AG04450 (cell line): ENCODE results near the gene GPRIN3. TPM values are rescaled to one million over a fixed set of nuclear protein-coding genes. Genes with fewer than 3 reads are reported as not detected.

Source experiments
- CTCF ChIA-PET: fragments of 300-600, 350-600 bp; formaldehyde crosslinking; extraction: SDS; loops from one replicate; lab custom pipeline; 2022; ENCODE audit warnings: antibody characterized with exemption, inconsistent platforms; lab: Charles Lee
- POLR2A ChIA-PET: fragments of 350-600 bp; formaldehyde crosslinking; extraction: SDS; loops from one replicate; lab custom pipeline; 2021; ENCODE audit warnings: antibody characterized with exemption, inconsistent platforms; lab: Yijun Ruan, JAX
- DNase-seq: peaks from one replicate; pipeline ENCODE4 v3.0.0-alpha.2; 2011; ENCODE audit warnings: low read depth, low spot score
- H3K27ac ChIP-seq: one replicate; pipeline ENCODE4 v1.5.1; 2012; ENCODE audit warnings: low read depth, low read length, control low read depth
- H3K27me3 ChIP-seq: one replicate; pipeline ENCODE4 v1.6.0; 2012; ENCODE audit warnings: low read length; ENCODE audit not compliant: control insufficient read depth, insufficient read depth
- H3K4me3 ChIP-seq: 2 replicates; pipeline ENCODE4 v1.5.1; 2011; ENCODE audit warnings: mild to moderate bottlenecking, low read depth, low read length, control low read depth
- H3K9me3 ChIP-seq: 2 replicates; pipeline ENCODE4 v1.5.1; 2012; ENCODE audit warnings: low read length; ENCODE audit not compliant: control insufficient read depth, insufficient read depth
- polyA plus RNA-seq: library from polyadenylated mRNA; depleted of rRNA; stranded (reverse); fragments of >200 nt; gene quantifications from 2 replicates; pipeline ENCODE4 v1.2.3, GENCODE V29; 2011
- TF ChIP-seq, protein P1 (sequence below): IDR thresholded peaks from 2 replicates; pipeline ENCODE4 v1.5.1; 2011; ENCODE audit warnings: low read depth, low read length, control low read depth, inconsistent platforms

The GPRIN3 gene
- polyA plus RNA-seq, 1 experiment, result 0.01 TPM

DNA sequence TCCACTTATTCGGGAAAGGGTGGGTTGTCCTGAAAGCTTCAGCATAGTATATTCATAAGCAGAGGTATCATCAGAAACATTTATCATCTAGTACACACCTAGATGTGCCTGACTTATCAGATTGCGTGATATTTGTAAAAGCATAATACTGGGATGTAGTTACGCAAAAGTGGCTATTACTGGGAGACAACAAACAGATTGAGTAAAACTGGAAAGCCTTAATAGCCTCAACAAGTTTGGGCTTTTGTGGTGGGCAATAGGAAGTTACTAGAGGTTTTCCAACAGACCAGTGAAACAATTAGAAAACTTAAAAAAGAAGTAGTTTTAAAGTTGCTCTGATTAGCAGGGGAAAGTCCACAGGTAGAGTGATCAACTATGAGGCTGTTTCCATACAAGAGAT lies 39.8 kb downstream of the GPRIN3 start:
- DNase-seq, result no peak
- Histone ChIP-seq H3K27me3 (no peaks in the 10 kb centered on the region), H3K9me3 (no peaks in the 10 kb centered on the region), H3K27ac (no peak overlapping the region), H3K4me3 (no peak overlapping the region)
- CTCF ChIA-PET, result no interaction called here
- POLR2A ChIA-PET, result no interaction called here
- TF ChIP-seq, protein P1, sequence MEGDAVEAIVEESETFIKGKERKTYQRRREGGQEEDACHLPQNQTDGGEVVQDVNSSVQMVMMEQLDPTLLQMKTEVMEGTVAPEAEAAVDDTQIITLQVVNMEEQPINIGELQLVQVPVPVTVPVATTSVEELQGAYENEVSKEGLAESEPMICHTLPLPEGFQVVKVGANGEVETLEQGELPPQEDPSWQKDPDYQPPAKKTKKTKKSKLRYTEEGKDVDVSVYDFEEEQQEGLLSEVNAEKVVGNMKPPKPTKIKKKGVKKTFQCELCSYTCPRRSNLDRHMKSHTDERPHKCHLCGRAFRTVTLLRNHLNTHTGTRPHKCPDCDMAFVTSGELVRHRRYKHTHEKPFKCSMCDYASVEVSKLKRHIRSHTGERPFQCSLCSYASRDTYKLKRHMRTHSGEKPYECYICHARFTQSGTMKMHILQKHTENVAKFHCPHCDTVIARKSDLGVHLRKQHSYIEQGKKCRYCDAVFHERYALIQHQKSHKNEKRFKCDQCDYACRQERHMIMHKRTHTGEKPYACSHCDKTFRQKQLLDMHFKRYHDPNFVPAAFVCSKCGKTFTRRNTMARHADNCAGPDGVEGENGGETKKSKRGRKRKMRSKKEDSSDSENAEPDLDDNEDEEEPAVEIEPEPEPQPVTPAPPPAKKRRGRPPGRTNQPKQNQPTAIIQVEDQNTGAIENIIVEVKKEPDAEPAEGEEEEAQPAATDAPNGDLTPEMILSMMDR, result no peak

DNA sequence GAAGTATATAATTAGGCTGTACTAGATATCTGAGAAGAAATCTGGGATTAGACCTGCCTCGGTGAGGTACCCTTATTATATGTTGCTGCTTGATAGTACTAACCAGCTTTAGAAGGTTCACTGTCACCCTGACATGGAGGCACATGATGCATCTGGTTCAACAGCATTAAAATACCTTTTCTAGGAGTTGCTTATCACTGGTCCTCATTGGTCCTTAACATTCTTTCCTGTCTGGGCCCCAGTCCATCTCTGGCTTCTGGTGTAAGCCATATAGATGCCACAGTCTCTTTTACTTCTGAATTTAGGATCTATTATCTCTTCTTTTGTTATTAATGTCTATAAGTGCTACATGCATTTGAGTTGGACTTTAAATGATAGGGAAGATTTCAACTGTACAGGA lies 40.2 kb downstream of the GPRIN3 start:
- POLR2A ChIA-PET, result no interaction called here
- no peak for DNase-seq
- H3K27ac ChIP-seq, result no peak overlapping the region
- no peaks in the 10 kb centered on the region for H3K9me3 ChIP-seq
- CTCF ChIA-PET, result no interaction called here
- no peak overlapping the region for H3K4me3 ChIP-seq
- TF ChIP-seq, protein P1, result no peak
- H3K27me3 ChIP-seq, result no peaks in the 10 kb centered on the region

DNA sequence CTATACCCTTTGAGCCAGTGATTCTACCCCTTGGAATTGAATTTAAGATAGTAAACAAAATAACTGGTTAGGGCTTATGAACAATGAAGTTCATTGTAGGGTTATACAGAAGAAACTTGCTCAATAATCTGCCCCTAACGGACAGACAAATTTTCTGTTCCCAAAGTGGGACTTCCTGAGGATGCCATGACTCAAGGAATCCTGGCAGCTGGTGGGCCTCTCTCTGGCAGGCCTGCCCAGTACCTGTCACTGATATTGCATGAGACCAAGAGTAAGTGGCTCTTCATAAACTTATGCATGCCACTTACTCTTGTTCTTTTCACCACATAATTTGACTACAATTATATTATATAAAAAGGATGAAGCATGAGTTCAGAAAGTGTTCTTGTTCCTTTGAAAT lies 41.5 kb downstream of the GPRIN3 start:
- no peak for DNase-seq
- Histone ChIP-seq H3K4me3 (no peak overlapping the region), H3K27ac (no peak overlapping the region), H3K9me3 (no peaks in the 10 kb centered on the region), H3K27me3 (no peaks in the 10 kb centered on the region)
- POLR2A ChIA-PET, result no interaction called here
- TF ChIP-seq, protein P1, result no peak
- CTCF ChIA-PET, result no interaction called here

DNA sequence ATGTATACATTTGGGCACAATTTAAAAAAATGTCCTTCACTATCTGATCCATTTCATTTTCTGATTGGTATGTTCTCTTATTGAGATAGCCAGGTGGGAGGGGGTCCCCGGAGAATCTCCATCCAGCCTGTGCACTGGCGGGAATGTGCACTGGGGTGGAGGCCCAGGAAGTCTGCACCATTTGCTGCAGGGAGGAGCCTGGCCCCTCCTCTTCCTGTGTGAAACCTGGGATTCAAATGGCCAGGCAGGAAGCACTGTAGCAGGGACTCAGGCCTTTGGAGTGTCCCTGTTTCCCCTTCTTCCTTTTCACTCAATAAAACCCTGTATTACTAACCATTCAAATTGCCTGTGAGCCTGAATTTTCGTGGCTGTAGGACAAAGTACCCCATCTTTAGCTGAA lies 44.3 kb downstream of the GPRIN3 start:
- ChIA-PET CTCF (interaction anchor here (0.5 to 0.9 kb wide), 2 partner anchors 8 to 777 kb away, joined by 3 read pairs; no protein-coding TSS in a partner anchor), POLR2A (no interaction called here)
- Histone ChIP-seq H3K27ac (no peak overlapping the region), H3K9me3 (no peaks in the 10 kb centered on the region), H3K4me3 (no peak overlapping the region), H3K27me3 (peaks cover 5% of the 10 kb centered on the region)
- DNase-seq, result no peak
- TF ChIP-seq, protein P1, result no peak

DNA sequence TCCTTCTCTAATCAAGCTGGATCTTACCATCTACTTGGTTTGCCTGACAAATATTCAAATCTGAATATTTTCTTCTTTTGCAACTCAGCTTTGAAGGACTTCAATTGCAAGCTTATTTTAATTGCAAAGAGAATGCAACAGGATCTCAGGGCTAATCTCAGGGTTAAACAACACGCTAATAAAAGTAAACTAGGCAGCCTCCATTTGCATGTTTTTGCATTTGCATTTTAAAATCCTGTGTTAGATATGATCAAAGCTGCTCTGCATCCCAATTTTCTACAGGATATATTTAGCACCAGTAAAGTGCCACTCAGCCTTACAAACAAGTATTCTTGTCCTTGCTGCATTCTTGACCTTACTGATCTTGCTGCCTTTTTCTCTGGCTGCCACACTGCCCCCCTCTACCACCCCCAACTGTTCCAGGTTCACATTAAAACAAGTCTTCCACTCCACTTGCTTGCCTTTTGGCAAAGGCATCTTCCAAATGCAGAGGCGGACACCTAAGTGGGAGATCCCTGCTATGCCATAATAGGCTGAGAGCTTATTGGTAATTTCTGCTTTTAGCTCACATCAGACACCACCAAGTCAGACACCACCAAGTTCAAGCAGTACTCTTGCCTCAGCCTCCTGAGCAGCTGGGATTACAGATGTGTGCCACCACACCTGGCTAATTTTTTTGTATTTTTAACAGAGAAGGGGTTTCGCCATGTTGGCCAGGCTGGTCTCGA lies 48.1 kb downstream of the GPRIN3 start:
- H3K4me3 ChIP-seq, result no peak overlapping the region
- CTCF ChIA-PET, result interaction anchor here (0.6 kb wide), 1 partner anchor 35 kb away, joined by 3 read pairs; no protein-coding TSS in a partner anchor
- TF ChIP-seq, protein P1, result no peak
- no peak for DNase-seq
- H3K9me3 ChIP-seq, result no peaks in the 10 kb centered on the region
- H3K27me3 ChIP-seq, result peaks cover 5% of the 10 kb centered on the region
- POLR2A ChIA-PET, result no interaction called here
- no peak overlapping the region for H3K27ac ChIP-seq
